ENCODE measurements around the gene MAPK6. TPM values are rescaled to one million over a fixed set of nuclear protein-coding genes. Genes with fewer than 3 reads are reported as not detected.

The MAPK6 gene
- total RNA-seq, 1 donor from 2014 or later = 128 TPM

GRCh38 chr15:52013151-52013791 is 5.7 kb upstream of the MAPK6 start:
- H4K20me1 ChIP-seq (ENCODE audit: low read depth) = no peaks in the 10 kb centered on the region
- no peak overlapping the region for H3K9ac ChIP-seq
- no peak overlapping the region for H3K4me3 ChIP-seq
- no peaks in the 10 kb centered on the region for H3K36me3 ChIP-seq
- peaks cover 9% of the 10 kb centered on the region for H3K4me1 Mint-ChIP-seq
- DNase-seq (ENCODE audit: low spot score) = no peak
- H3K79me2 ChIP-seq (ENCODE audit: low read depth) = no peaks in the 10 kb centered on the region
- peaks cover 2% of the 10 kb centered on the region for H3K27me3 Mint-ChIP-seq (ENCODE audit: insufficient read depth, low read depth)
- H3K9me3 Mint-ChIP-seq = no peaks in the 10 kb centered on the region
- peaks cover 9% of the 10 kb centered on the region for H3F3A ChIP-seq (ENCODE audit: low read depth)
- no peak overlapping the region for H3K27ac ChIP-seq
- no peaks in the 10 kb centered on the region for H3K36me3 Mint-ChIP-seq
- no peak overlapping the region for H3K27ac Mint-ChIP-seq
- no peaks in the 10 kb centered on the region for H3K9me3 ChIP-seq (ENCODE audit: low read depth)
- peaks cover 5% of the 10 kb centered on the region for H3K4me1 ChIP-seq
- no peak overlapping the region for H3K4me3 Mint-ChIP-seq
- no peak overlapping the region for H2AFZ ChIP-seq (replicated peaks)
- H3K27me3 ChIP-seq = no peaks in the 10 kb centered on the region
- no peak for TF ChIP-seq EZH2phosphoT487 (IDR thresholded peaks at IDR 0.05)
- TF ChIP-seq CTCF (IDR thresholded peaks at IDR 0.05) = no peak
- no peak for TF ChIP-seq EZH2 (IDR thresholded peaks at IDR 0.05)
- H3K4me2 ChIP-seq = no peak overlapping the region

GRCh38 chr15:52014616-52015015 is 4.4 kb upstream of the MAPK6 start:
- TF ChIP-seq EZH2phosphoT487 (IDR thresholded peaks at IDR 0.05) (no peak), EZH2 (IDR thresholded peaks at IDR 0.05) (no peak), CTCF (IDR thresholded peaks at IDR 0.05) (no peak)
- Histone ChIP-seq H3K9ac (no peak overlapping the region), H3K4me2 (no peak overlapping the region), H3K27me3 (no peaks in the 10 kb centered on the region), H3K36me3 (no peaks in the 10 kb centered on the region), H4K20me1 (ENCODE audit: low read depth) (no peaks in the 10 kb centered on the region), H3K27ac (no peak overlapping the region), H3K79me2 (ENCODE audit: low read depth) (peaks cover under 1% of the 10 kb centered on the region), H3F3A (ENCODE audit: low read depth) (peaks cover 9% of the 10 kb centered on the region), H3K4me1 (peaks cover 5% of the 10 kb centered on the region), H2AFZ (replicated peaks) (no peak overlapping the region), H3K4me3 (no peak overlapping the region), H3K9me3 (ENCODE audit: low read depth) (no peaks in the 10 kb centered on the region)
- H3K4me1 Mint-ChIP-seq = peaks cover 12% of the 10 kb centered on the region
- H3K9me3 Mint-ChIP-seq = no peaks in the 10 kb centered on the region
- H3K36me3 Mint-ChIP-seq = no peaks in the 10 kb centered on the region
- H3K27me3 Mint-ChIP-seq (ENCODE audit: insufficient read depth, low read depth) = peaks cover 5% of the 10 kb centered on the region
- no peak overlapping the region for H3K27ac Mint-ChIP-seq
- no peak for DNase-seq (ENCODE audit: low spot score)
- no peak overlapping the region for H3K4me3 Mint-ChIP-seq

- no peaks in the 10 kb centered on the region for H3K36me3 Mint-ChIP-seq
- TF ChIP-seq CTCF (IDR thresholded peaks at IDR 0.05) = no peak
- no peak for TF ChIP-seq EZH2 (IDR thresholded peaks at IDR 0.05)
- no peak for TF ChIP-seq EZH2phosphoT487 (IDR thresholded peaks at IDR 0.05)
- peaks cover 28% of the 10 kb centered on the region for H3K4me1 Mint-ChIP-seq
These were observed 2.7 kb upstream of the MAPK6 start for GRCh38 chr15:52016316-52016715.

More at GRCh38 chr15:52016316-52016715, 2.7 kb upstream of the MAPK6 start:
- Histone ChIP-seq H3F3A (ENCODE audit: low read depth) (peaks cover 22% of the 10 kb centered on the region), H3K4me1 (peaks cover 11% of the 10 kb centered on the region), H2AFZ (replicated peaks) (no peak overlapping the region), H3K27me3 (no peaks in the 10 kb centered on the region), H3K4me2 (no peak overlapping the region), H3K9ac (no peak overlapping the region), H3K36me3 (no peaks in the 10 kb centered on the region), H3K9me3 (ENCODE audit: low read depth) (no peaks in the 10 kb centered on the region), H3K27ac (no peak overlapping the region), H4K20me1 (ENCODE audit: low read depth) (peaks cover 15% of the 10 kb centered on the region), H3K4me3 (no peak overlapping the region), H3K79me2 (ENCODE audit: low read depth) (peaks cover 17% of the 10 kb centered on the region)
- H3K4me3 Mint-ChIP-seq = no peak overlapping the region
- peaks cover 5% of the 10 kb centered on the region for H3K27me3 Mint-ChIP-seq (ENCODE audit: insufficient read depth, low read depth)
- H3K9me3 Mint-ChIP-seq = no peaks in the 10 kb centered on the region
- DNase-seq (ENCODE audit: low spot score) = no peak
- H3K27ac Mint-ChIP-seq = no peak overlapping the region
